SK-N-MC (cell line): ENCODE measurements around the gene THADA.
"Not testable (repeated sequence)": the region's sequence is repeated elsewhere in the genome, so short reads cannot be mapped to it uniquely, and the experiment has no call there.

Source experiments
- DNase-seq: peaks from one replicate; pipeline ENCODE4 v3.0.0-alpha.2; 2011; ENCODE audit warnings: low read depth, low spot score
- H3K27ac ChIP-seq: fragments of 200-600 bp; sonication (generic); 2 replicates; pipeline ENCODE4 v1.5.1; 2016; ENCODE audit warnings: mixed run types
- H3K36me3 ChIP-seq: fragments of 200-600 bp; sonication (generic); 2 replicates; pipeline ENCODE4 v1.6.1; 2017; ENCODE audit warnings: antibody characterized with exemption, low read length, mixed read lengths; ENCODE audit not compliant: insufficient read depth
- H3K4me3 ChIP-seq: fragments of 200-600 bp; sonication (generic); 2 replicates; pipeline ENCODE4 v1.5.1; 2016
- H3K9ac ChIP-seq: fragments of 200-600 bp; sonication (generic); 2 replicates; pipeline ENCODE4 v1.8.0; 2017; ENCODE audit warnings: mixed run types, mixed read lengths; ENCODE audit not compliant: insufficient read length
- H3K9me3 ChIP-seq: fragments of 200-600 bp; sonication (generic); 2 replicates; pipeline ENCODE4 v1.6.1; 2017; ENCODE audit warnings: low read depth, mild to moderate bottlenecking, antibody characterized with exemption, low read length, moderate library complexity, mixed read lengths
- EZH2 ChIP-seq: fragments of 200-600 bp; sonication (generic); IDR thresholded peaks from one replicate; pipeline ENCODE4 v1.6.1; 2017; ENCODE audit warnings: antibody characterized with exemption
- FOXP2 ChIP-seq: optimal IDR thresholded peaks from 2 replicates; pipeline ENCODE3; 2011; ENCODE audit warnings: mild to moderate bottlenecking, moderate library complexity; ENCODE audit not compliant: insufficient read depth; ENCODE audit errors: extremely low read length, control extremely low read depth
- POLR2AphosphoS5 ChIP-seq: IDR thresholded peaks from 2 replicates; pipeline ENCODE4 v1.6.1; 2012; ENCODE audit warnings: mild to moderate bottlenecking, low read depth, low read length, borderline replicate concordance

THADA gene

DNA sequence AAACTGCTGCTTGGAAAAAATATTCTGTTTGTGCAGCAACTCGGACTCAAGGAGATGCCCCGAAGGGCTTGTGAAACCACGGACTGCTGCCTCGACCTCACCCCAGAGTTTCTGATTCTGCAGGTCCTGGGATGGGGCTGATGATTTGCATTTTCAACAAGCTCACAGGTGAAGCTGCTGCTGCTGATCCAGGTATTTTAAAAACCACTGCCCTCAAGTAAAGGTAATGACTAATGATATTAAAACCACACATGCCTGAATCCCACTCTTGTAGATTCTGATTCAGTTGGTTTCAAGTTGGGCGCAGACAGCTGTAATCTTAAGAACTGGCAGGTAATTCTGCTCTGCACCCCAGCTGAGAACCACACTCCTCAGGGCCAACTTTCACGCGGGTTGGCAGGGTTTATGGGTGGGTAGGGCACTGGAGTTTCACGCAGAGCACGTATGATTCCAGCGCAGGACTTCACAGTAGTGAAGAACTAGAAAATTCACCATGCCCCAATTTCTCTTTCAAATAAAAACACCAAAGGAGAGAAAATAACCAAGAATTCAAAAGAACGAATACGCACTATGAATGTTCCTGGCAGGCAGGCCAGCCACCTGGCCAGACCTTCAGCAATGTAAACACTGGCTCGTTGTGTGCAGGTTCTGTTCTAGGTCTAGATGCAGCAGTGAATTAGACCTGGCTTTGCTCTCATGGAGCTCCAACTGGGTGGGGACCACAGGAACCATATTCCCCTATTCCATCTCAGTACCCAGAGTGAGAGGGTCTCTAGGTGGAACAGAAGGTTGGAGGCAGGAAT lies 294.9 kb downstream of the THADA start:
- TF ChIP-seq EZH2, result no peak
- TF ChIP-seq FOXP2, result no peak
- no peak for TF ChIP-seq POLR2AphosphoS5
- no peak overlapping the region for H3K27ac ChIP-seq

DNA sequence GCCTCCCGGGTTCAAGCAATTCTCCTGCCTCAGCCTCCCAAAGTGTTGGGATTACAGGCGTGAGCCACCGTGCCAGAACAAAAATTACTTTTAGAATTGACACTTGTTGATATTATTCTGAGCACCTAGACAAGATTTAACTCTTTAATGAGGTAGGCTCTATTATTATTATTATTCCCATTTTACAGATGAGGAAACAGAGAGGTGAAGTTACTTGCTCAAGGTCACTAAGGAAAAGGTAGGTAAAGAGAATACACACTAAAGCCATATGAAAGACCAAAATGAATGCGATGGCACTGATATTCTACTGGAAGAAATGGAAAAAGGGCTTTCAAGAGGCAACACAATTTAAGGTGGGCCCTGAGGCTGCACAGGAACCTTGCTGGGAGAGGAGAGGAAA lies 295.6 kb downstream of the THADA start:
- no peak overlapping the region for H3K9ac ChIP-seq
- H3K36me3 ChIP-seq, result no peaks in the 10 kb centered on the region
- TF ChIP-seq FOXP2 (no peak), POLR2AphosphoS5 (no peak), EZH2 (no peak)
- DNase-seq, result no peak
- H3K27ac ChIP-seq, result no peak overlapping the region
- no peak overlapping the region for H3K4me3 ChIP-seq
- no peaks in the 10 kb centered on the region for H3K9me3 ChIP-seq

More for the DNA sequence above, 294.9 kb downstream of the THADA start:
- no peak for DNase-seq
- no peak overlapping the region for H3K4me3 ChIP-seq
- H3K9me3 ChIP-seq, result no peaks in the 10 kb centered on the region
- H3K9ac ChIP-seq, result no peak overlapping the region
- H3K36me3 ChIP-seq, result no peaks in the 10 kb centered on the region

DNA sequence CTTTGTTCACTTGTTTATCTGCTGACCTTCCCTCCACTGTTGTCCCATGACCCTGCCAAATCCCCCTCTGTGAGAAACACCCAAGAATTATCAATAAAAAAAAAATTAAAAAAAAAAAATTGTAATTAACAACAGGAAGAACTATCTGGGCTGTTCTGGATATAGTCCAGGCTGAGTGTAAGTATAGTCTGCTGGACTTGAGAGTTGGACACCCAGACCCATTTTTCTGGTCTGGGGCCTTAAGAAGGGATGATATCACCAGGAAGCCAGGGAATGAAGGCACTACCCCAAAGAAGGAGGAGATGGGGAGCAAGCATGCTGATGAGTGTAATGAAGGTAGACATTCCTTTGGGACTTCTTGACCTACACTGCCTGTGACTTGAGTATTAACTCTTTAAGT lies 297.3 kb downstream of the THADA start:
- no peak for TF ChIP-seq POLR2AphosphoS5
- no peak for TF ChIP-seq EZH2
- no peak for TF ChIP-seq FOXP2

DNA sequence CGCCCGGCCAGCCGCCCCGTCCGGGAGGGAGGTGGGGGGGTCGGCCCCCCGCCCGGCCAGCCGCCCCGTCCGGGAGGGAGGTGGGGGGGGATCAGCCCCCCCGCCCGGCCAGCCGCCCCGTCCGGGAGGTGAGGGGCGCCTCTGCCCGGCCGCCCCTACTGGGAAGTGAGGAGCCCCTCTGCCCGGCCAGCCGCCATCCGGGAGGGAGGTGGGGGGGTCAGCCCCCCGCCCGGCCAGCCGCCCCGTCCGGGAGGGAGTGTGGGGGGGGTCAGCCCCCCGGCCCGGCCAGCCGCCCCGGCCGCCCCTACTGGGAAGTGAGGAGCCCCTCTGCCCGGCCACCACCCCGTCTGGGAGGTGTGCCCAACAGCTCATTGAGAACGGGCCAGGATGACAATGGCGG lies 298.1 kb downstream of the THADA start:
- H3K9me3 ChIP-seq, H3K27ac ChIP-seq, H3K9ac ChIP-seq, H3K36me3 ChIP-seq, DNase-seq, H3K4me3 ChIP-seq: not testable (repeated sequence)

More for the DNA sequence above, 297.3 kb downstream of the THADA start:
- no peak overlapping the region for H3K9ac ChIP-seq
- no peak overlapping the region for H3K27ac ChIP-seq
- H3K4me3 ChIP-seq, result no peak overlapping the region
- no peak for DNase-seq
- H3K9me3 ChIP-seq, result no peaks in the 10 kb centered on the region
- H3K36me3 ChIP-seq, result no peaks in the 10 kb centered on the region

DNA sequence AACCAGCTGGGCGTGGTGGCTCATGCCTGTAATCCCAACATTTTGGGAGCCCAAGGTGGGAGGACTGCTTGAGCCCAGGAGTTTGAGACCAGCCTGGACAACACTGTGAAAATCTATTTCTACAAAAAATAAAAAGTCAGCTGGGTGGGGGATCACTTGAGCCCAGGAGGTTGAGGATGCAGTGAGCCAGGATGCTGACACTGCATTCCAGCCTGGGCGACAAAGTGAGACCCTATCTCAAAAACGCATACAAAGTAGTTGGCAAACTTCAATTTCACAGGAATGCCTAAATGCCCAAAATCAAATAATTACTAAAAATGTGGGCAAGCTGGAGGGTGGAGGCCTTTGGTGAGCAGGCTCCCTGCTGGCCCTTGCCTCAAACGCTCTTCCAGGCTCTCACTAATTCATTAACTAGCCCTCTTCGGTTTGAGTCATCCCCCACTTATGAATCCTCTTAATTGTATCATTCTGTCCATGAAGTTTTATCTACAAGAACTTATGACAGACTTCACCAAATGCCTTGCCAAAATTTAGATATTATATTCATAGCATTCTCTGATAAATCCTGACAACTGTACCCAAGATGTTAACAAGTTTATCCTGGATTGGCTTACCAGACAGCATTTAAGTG lies 300.8 kb downstream of the THADA start:
- no peak for DNase-seq

DNA sequence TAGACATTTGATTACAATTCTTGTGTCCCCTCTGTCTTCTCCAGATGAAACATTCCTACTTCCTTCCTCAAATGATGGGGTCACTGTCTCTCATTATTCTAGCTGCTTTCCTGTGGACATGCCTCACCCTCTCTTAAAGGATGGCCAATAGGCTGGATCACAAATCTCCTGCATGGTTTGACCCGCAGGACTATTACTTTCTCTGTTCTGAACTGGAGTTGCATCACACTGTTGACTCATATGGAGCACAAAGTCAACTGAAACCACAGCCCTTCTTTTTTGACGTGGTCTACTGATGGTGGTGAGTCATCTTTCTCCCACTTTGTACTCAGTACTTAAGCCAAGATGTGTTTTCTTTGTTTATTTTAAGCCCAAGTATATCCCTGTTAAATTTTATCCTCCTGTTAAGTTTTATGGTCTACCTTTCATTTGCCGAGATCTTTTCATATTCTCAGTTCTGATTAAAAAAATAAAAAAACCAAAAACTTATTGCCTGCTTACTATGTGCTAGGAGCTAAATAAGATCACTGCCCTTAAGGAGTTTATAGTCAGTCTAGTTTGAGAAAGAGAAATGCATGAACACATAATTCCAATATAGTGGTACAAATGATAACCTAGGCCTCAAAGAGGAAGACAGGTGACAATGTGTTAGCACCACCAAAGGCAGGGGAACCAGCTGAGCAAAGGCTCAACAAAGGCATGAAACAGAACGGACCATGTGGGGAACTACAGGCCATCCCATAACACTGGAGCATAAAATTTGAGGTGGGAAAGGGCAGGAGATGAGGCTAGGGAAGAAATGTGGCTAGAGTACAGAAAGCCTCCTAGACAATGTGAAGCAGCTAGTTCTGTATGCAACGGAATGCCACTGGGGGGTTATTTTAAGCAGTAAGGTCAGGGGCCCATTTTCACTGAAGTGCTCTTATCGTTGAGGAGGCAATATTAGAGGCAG lies 301.8 kb downstream of the THADA start:
- H3K9ac ChIP-seq, result no peak overlapping the region
- DNase-seq, result no peak
- TF ChIP-seq EZH2, result no peak
- no peak for TF ChIP-seq FOXP2
- no peak overlapping the region for H3K27ac ChIP-seq
- H3K36me3 ChIP-seq, result peaks cover 22% of the 10 kb centered on the region
- H3K4me3 ChIP-seq, result no peak overlapping the region
- H3K9me3 ChIP-seq, result no peaks in the 10 kb centered on the region

More for the DNA sequence above, 300.8 kb downstream of the THADA start:
- no peak overlapping the region for H3K4me3 ChIP-seq
- peaks cover 22% of the 10 kb centered on the region for H3K36me3 ChIP-seq
- H3K27ac ChIP-seq, result no peak overlapping the region
- no peaks in the 10 kb centered on the region for H3K9me3 ChIP-seq
- no peak for TF ChIP-seq POLR2AphosphoS5
- no peak for TF ChIP-seq FOXP2
- TF ChIP-seq EZH2, result no peak
- H3K9ac ChIP-seq, result no peak overlapping the region

DNA sequence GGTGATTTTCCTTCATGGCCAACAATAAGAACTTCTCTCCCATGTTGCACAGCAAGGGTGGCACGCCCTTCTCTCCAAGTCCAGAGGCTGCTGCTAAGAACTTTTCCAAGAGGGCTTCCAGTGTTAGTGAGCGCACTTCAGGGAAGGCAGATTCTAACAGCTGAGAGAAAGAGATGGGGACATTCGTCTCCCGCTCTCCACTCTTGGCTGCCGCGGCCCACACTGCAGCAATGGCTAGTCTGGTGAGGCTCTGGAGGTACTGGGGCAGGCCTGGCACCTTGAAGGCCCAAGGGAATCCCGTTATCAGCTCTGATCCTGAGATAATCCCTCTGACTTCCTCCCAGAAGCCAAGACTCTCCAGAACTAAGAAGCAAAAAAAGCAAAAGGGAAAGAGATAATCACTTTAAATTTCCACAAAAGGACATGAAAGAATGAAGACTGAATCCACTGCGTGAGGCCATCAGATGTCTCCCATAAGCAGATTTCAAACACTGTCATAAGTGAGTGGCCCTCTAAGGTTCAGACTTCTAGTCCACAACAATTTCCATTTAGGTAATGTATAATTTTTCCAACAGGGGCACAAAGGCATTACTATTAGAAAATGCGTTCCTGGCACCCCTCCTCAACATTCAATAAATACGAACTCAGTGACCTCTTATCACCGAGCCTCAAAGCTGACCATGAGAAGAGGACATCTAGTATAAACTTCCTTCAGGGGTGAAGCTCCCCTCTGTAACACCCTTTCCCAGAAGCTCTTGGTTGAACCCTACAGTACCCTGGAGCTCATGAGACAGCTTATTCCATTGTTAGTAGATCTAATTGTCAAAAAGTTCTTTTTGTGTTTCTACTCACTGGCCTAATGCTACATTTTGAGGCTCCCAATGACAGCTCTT lies 302.7 kb downstream of the THADA start:
- DNase-seq, result no peak
- H3K9me3 ChIP-seq, result no peaks in the 10 kb centered on the region
- H3K4me3 ChIP-seq, result no peak overlapping the region
- H3K9ac ChIP-seq, result no peak overlapping the region
- H3K27ac ChIP-seq, result no peak overlapping the region
- peaks cover 24% of the 10 kb centered on the region for H3K36me3 ChIP-seq
- no peak for TF ChIP-seq EZH2
- no peak for TF ChIP-seq FOXP2
- TF ChIP-seq POLR2AphosphoS5, result no peak

DNA sequence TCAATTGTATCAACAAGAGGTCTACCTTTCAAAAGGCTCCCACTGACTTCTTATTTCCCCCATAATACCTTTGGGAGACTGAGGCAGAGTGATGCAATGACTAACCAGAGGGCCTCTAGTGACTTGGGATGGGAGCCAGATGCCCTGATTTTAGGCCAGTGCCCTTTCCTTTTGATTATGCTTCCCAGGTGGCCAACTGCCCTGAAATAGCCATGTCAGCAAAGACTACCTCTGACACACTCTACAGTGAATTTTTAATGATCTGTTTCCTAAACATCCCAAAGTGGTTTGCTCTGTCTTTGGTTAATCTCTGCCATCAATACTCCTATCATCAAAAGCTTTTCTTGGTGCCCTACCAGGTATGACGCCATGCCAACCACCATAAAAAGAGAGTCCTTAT lies 303.5 kb downstream of the THADA start:
- no peaks in the 10 kb centered on the region for H3K9me3 ChIP-seq
- peaks cover 24% of the 10 kb centered on the region for H3K36me3 ChIP-seq
- TF ChIP-seq EZH2 (no peak), POLR2AphosphoS5 (no peak), FOXP2 (no peak)
- H3K9ac ChIP-seq, result no peak overlapping the region
- H3K27ac ChIP-seq, result no peak overlapping the region
- DNase-seq, result no peak
- no peak overlapping the region for H3K4me3 ChIP-seq
